Measurements from ENCODE around the gene ABL2.

The ABL2 gene

GRCh38 chr1:179094818-179095217 lies 134.7 kb downstream of the ABL2 start:
- no peak for DNase-seq (ENCODE audit: low read depth in 2 of 2)

GRCh38 chr1:179092896-179093461 lies 136.5 kb downstream of the ABL2 start:
- DNase-seq (ENCODE audit: low read depth in 2 of 2), result no peak

GRCh38 chr1:179091691-179092165 lies 137.7 kb downstream of the ABL2 start:
- DNase-seq (ENCODE audit: low read depth in 2 of 2), result no peak

- no peak for DNase-seq (ENCODE audit: low read depth in 2 of 2)
Measured at GRCh38 chr1:179090923-179091322, 138.6 kb downstream of the ABL2 start.

GRCh38 chr1:179090522-179090921 lies 139.0 kb downstream of the ABL2 start:
- DNase-seq (ENCODE audit: low read depth in 2 of 2), result no peak

GRCh38 chr1:179089827-179090482 lies 139.5 kb downstream of the ABL2 start:
- DNase-seq (ENCODE audit: low read depth in 2 of 2), result no peak

GRCh38 chr1:179087665-179088064 lies 141.8 kb downstream of the ABL2 start:
- no peak for DNase-seq (ENCODE audit: low read depth in 2 of 2)

GRCh38 chr1:179083533-179083932 lies 145.9 kb downstream of the ABL2 start:
- no peak for DNase-seq (ENCODE audit: low read depth in 2 of 2)

GRCh38 chr1:179082999-179083335 lies 146.5 kb downstream of the ABL2 start:
- DNase-seq (ENCODE audit: low read depth in 2 of 2), result no peak

- peak; percentile 11 to 27 for DNase-seq (ENCODE audit: low read depth in 2 of 2)
Measured at GRCh38 chr1:179082333-179082998, 147.0 kb downstream of the ABL2 start.

- DNase-seq (ENCODE audit: low read depth in 2 of 2), result peak; percentile 64 to 83
Measured at GRCh38 chr1:179081687-179082332, 147.7 kb downstream of the ABL2 start, which contains the start of gene TOR3A. TOR3A (plus strand) TSS chr1:179082070; CDS start chr1:179082129, 59 bp downstream.

- peak in 1 of 2 experiments; percentile 5 for DNase-seq (ENCODE audit: low read depth in 2 of 2)
Measured at GRCh38 chr1:179080866-179081686, 148.4 kb downstream of the ABL2 start.

- peak in 1 of 2 experiments; percentile 11 for DNase-seq (ENCODE audit: low read depth in 2 of 2)
Measured at GRCh38 chr1:179079113-179079761, 150.2 kb downstream of the ABL2 start.

- DNase-seq (ENCODE audit: low read depth in 2 of 2), result no peak
Measured at GRCh38 chr1:179077396-179077795, 152.1 kb downstream of the ABL2 start.

- no peak for DNase-seq (ENCODE audit: low read depth in 2 of 2)
Measured at GRCh38 chr1:179066471-179066870, 163.0 kb downstream of the ABL2 start.

GRCh38 chr1:179061360-179062282 lies 167.9 kb downstream of the ABL2 start:
- DNase-seq (ENCODE audit: low read depth in 2 of 2), result no peak

GRCh38 chr1:179058487-179059483 lies 170.7 kb downstream of the ABL2 start:
- no peak for DNase-seq (ENCODE audit: low read depth in 2 of 2)

GRCh38 chr1:179055937-179056336 lies 173.5 kb downstream of the ABL2 start:
- no peak for DNase-seq (ENCODE audit: low read depth in 2 of 2)

GRCh38 chr1:179053486-179053885 lies 176.0 kb downstream of the ABL2 start:
- no peak for DNase-seq (ENCODE audit: low read depth in 2 of 2)

Measured in stimulated activated CD4-positive, alpha-beta T cell treated with anti-CD3 and anti-CD28 coated beads, Interleukin-12 subunit alpha, Interleukin-12 subunit beta, amount 100 ng/mL, for 24 hours (primary cell).